Measurements from ENCODE around the gene TMEM94.
"Not testable (repeated sequence)": the region's sequence is repeated elsewhere in the genome, so short reads cannot be mapped to it uniquely, and the experiment has no call there.

TMEM94 gene

DNA sequence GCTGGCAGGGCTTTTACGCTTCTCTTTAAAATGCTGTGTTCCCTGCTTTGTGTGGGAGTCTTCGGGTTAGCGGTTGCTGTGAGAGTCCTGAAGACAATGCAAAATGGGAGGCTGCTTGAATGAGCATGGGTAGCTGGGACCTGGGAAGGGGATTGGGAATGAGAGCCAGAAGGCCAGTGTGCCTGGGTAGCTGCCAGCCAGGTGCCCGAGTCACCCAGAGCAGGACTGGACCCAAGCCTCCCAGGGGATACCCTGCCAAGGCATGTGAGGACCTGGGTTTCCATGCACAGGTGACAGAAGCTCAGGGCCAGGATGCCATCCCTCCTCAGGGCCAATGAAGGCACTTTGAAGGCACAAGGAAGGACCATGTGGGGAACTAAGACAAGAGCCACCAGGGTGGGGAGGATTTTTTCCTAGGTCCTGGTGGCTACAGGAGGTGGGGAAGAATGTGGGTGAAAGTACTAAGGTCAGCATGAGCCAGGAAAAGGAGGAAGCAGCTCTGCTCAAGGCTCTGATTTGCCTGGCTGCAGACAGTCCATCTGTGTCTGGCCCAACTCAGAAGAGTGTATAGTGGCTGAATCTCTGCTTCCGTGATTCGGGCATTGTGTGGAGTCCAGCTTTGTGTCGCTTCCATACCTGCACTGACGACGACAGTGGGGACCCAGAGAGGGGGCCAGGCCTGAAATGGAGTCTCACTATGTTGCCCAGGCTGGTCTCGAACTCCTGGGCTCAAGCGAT, 20.5 kb downstream of the TMEM94 start:
- no peak for DNase-seq (ENCODE audit: low read depth)

DNA sequence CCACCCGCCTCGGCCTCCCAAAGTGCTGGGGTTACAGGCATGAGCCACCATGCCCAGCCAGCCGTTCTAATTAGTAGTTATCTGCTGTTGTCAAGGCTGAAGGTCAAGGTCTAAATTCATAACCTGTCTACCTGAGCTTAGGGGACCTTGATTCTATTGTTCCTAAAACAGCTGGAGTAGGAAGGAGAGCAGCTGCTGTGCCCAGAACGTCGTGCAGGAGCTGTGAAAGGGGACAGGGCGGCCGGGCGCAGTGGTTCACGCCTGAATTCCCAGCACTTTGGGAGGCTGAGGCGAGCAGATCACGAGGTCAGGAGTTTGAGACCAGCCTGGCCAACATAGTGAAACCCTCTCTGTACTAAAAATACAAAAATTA, 21.0 kb downstream of the TMEM94 start:
- DNase-seq (ENCODE audit: low read depth), result not testable (repeated sequence)

- DNase-seq (ENCODE audit: low read depth), result no peak
Observed at GRCh38 chr17:75478508-75478907, 22.1 kb downstream of the TMEM94 start.

GRCh38 chr17:75480281-75480680, 23.8 kb downstream of the TMEM94 start:
- DNase-seq (ENCODE audit: low read depth), result no peak

GRCh38 chr17:75481194-75482068, 25.0 kb downstream of the TMEM94 start:
- DNase-seq (ENCODE audit: low read depth), result no peak

DNA sequence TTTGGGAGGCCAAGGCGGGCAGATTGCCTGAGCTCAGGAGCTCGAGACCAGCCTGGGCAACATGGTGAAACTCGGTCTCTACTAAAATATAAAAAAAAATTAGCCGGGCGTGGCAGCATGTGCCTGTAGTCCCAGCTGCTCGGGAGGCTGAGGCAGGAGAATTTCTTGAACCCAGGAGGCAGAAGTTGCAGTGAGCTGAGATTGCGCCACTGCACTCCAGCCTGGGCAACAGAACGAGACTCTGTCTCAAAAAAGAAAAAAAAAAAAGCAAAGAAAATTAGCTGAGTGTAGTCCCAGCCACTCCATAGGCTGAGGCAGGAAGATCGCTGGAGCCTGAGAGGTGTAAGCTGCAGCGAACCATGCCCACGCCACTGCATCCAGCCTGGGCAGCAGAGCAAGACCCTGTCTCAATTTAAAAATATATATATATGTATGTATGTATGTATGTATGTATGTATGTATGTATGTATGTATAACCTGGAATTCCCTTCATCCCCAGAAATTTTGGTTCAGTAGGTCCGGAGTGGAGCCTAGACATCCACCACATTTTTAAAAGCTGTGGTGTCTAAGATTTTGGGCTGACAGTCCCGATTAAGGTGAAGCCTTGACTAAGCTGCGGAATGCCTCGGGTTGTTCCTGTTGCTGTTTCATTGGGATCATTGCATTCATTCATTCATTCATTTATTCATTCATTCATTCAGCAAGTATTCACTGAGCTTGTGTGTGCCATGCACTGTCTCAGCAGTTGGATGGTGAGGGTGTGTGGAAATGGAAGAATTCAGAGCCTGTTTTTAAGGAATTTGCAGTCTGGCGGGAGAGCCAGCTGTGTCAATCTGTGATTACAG, 25.9 kb downstream of the TMEM94 start:
- DNase-seq (ENCODE audit: low read depth), result no peak

DNA sequence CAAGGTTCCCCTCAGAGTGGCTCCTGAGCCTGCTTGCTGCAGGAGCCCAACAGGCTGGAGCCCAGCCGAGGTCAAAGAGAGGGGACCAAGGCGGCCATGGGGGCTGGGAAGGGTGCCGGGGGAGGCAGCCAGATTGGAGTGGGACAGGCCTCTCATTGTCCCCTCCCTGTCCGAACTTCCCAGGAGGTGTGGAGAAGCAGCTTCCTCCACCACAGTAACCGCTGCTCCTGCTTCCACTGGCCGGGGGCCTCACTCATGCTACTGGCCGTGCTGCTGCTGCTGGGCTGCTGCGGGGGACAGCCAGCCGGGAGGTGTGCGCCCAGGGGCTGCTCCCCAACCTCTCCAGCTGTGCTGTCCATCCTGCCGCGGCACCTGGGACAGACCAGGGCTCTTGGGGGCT, 29.3 kb downstream of the TMEM94 start:
- no peak for DNase-seq (ENCODE audit: low read depth)

GRCh38 chr17:75486151-75486550, 29.7 kb downstream of the TMEM94 start:
- no peak for DNase-seq (ENCODE audit: low read depth)

- no peak for DNase-seq (ENCODE audit: low read depth)
Observed at GRCh38 chr17:75486951-75487350, 30.5 kb downstream of the TMEM94 start.

GRCh38 chr17:75487351-75488070, 31.1 kb downstream of the TMEM94 start:
- DNase-seq (ENCODE audit: low read depth), result peak; percentile 44

DNA sequence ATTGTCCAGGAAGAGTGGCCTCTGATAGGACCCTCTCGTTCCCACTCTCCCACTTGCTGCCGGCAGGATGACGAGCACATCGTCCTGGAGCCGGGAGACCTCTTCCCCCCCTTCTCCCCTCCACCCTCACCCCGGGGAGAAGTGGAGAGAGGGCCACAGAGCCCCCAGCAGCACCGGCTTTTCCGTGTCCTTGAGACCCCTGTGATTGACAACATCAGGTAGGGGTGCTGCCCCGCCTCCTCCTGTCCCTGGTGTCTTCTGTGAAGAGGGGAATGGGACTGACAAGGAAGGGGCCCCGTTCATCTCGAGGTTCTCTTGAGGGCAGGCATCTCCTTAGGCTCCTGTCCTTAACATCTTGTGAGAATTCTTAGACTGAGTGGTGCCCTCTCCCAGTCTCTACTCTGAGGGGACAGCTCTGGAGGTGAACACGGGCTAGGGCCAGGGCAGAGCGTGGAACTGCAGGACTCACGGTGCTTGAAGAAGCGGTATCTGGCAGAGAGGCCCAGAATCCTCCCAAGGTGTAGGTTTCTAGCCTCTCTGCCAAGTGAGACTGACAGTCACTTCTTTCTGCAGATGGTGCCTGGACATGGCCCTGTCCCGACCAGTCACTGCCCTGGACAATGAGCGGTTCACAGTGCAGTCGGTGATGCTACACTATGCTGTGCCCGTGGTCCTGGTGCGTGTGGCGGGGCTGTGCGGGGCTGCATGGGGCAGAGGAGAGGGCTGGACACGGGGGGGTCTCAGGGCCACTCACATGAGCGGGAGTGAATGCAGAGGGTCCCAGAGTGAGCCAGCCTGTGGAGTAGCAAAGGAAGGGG, 32.5 kb downstream of the TMEM94 start:
- DNase-seq (ENCODE audit: low read depth), result no peak

DNA sequence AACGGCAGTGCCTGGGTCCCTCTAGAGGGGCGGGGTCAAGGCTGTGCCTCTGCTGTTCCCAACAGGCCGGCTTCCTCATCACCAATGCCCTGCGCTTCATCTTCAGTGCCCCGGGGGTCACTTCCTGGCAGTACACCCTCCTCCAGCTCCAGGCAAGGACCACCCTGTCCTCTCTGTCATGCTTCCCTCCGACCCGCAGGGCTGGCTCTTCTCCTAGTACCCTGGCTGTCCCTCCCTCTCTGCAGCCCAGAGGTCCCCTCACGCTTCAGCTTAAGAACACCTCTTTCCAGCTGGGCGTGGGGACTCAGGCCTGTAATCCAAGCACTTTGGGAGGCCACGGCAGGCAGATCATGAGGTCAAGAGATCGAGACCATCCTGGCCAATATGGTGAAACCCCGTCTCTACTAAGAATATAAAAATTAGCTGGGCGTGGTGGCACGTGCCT, 33.1 kb downstream of the TMEM94 start:
- DNase-seq (ENCODE audit: low read depth), result no peak

DNA sequence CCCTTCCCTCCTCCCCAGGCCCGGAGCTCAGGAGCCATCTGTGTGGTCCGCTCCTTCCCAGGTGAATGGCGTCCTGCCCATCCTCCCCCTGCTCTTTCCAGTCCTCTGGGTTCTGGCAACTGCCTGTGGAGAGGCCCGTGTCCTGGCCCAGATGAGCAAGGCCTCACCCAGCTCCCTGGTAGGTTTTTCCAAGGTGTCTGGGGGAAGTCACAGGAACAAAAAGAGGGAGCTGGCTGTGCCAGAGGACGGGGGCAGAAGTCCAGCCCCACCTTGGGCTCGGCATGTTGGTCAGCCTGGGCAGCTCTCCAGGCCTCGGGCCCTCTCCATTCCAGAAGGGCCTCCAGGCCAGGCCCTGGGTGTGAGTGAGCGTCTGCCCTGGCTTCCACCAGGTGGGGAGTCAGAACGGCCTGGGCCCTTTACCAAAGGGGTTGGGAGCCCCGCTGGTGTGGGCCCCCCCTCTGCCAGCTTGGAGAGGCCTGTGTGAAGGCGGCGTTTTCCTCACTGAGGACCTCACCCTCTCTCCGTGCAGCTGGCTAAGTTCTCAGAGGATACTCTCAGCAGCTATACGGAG, 33.8 kb downstream of the TMEM94 start:
- no peak for DNase-seq (ENCODE audit: low read depth)

DNA sequence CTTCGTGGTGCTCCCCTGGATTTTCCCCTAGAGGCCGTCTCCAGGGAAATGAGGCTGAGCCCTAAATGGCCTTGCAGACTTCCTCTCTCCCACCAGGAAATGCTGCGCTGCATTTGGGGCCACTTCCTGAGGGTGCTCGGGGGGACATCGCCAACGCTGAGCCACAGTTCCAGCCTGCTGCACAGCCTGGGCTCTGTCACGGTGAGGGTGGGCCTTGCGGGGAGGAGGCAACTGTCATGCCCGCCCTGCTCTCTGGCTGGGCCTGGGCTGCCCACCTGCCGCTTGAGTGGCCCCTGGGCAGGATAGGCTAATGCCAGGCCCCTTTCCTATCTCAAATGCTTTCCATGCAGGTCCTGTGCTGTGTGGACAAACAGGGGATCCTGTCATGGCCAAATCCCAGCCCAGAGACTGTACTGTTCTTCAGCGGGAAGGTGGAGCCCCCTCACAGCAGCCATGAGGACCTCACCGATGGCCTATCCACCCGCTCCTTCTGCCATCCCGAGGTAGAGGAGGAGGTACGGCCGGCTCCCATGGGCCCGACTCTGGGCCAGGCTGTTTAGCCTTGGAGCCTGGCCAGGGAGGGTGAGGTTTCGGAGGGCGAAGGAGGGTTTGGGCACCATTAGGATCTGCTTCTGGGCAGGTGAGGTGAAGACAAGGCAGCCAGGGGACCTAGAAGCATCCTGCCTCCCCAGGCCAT, 34.7 kb downstream of the TMEM94 start:
- DNase-seq (ENCODE audit: low read depth), result no peak

GRCh38 chr17:75491680-75492079, 35.2 kb downstream of the TMEM94 start:
- DNase-seq (ENCODE audit: low read depth), result no peak

DNA sequence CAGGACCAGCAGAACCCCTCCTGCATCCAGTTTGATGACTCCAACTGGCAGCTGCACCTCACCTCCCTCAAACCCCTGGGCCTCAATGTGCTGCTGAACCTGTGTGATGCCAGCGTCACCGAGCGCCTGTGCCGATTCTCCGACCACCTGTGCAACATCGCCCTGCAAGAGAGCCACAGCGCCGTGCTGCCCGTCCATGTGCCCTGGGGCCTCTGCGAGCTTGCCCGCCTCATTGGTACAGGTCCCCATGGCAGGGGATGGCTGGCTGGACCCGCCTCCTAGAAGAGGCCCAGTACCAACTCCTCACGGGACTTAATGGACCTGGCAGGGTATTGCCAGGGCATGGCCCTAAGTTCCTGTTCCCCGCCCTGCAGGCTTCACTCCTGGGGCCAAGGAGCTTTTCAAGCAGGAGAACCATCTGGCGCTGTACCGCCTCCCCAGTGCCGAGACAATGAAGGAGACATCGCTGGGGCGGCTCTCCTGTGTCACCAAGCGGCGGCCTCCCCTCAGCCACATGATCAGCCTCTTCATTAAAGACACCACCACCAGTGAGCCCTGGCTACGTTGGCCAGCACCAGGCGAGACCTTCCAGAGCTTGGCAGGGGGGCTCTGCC, 36.2 kb downstream of the TMEM94 start:
- no peak for DNase-seq (ENCODE audit: low read depth)

DNA sequence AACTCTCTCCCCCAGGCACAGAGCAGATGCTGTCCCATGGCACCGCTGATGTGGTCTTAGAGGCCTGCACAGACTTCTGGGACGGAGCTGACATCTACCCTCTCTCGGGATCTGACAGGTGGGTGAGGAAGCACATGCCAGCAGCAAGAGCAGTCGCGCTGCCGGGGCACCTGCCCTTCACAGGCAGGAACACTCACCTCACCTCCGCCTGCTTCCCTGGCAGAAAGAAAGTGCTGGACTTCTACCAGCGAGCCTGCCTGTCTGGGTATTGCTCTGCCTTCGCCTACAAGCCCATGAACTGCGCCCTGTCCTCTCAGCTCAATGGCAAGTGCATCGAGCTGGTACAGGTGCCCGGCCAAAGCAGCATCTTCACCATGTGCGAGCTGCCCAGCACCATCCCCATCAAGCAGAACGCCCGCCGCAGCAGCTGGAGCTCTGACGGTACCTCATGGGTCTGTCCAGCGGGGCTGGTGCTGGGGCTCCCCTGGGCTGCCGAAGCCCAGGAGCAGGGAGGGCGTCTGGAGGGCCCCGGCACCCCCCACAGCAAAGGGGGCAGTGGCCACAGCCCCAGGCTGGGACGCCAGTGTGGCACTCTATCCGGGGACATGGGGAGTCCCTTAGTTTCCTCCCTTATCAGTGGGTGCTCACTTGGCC, 37.2 kb downstream of the TMEM94 start:
- DNase-seq (ENCODE audit: low read depth), result no peak

GRCh38 chr17:75494326-75494877, 38.0 kb downstream of the TMEM94 start:
- no peak for DNase-seq (ENCODE audit: low read depth)

GRCh38 chr17:75496005-75496404, 39.6 kb downstream of the TMEM94 start:
- no peak for DNase-seq (ENCODE audit: low read depth)
